Breast epithelium (tissue), 4 donors: Measurements from ENCODE around the gene DND1. TPM values are rescaled to one million over a fixed set of nuclear protein-coding genes. Genes with fewer than 3 reads are reported as not detected.
"Not testable (repeated sequence)": the region's sequence is repeated elsewhere in the genome, so short reads cannot be mapped to it uniquely, and the experiment has no call there.

Experiments
- DNase-seq, 2 donors: peaks; one replicate each; pipeline ENCODE4 v3.0.0-alpha.2; 2019; ENCODE audit warnings: low spot score in 2 of 2
- H3K27ac ChIP-seq, 2 donors: fragments of 200-600 bp; sonication (generic) in 1 of 2; one replicate each; pipeline ENCODE4 v1.5.1; 2016 to 2019; ENCODE audit warnings: mild to moderate bottlenecking in 1 of 2
- H3K27me3 ChIP-seq, 2 donors: fragments of 200-600 bp; sonication (generic) in 1 of 2; one replicate each; pipeline versions ENCODE4 v1.5.1 to v1.6.0; 2017 to 2019; ENCODE audit warnings: control low read depth in 1 of 2, mild to moderate bottlenecking in 1 of 2
- H3K36me3 ChIP-seq: fragments of 200-600 bp; one replicate; pipeline ENCODE4 v1.5.1; 2019
- H3K4me1 ChIP-seq, 2 donors: fragments of 200-600 bp; sonication (generic); one replicate each; pipeline ENCODE4 v1.5.1; 2016 to 2019; ENCODE audit warnings: control low read depth in 1 of 2
- H3K4me3 ChIP-seq, 3 donors: fragments of 200-600 bp; sonication (generic); 1 replicate in 2 of 3; 2 replicates in 1 of 3; pipeline ENCODE4 v1.5.1; 2016 to 2019; ENCODE audit warnings: mild to moderate bottlenecking in 3 of 3, moderate library complexity in 2 of 3
- H3K9me3 ChIP-seq, 2 donors: fragments of 200-600 bp; sonication (generic) in 1 of 2; one replicate each; pipeline ENCODE4 v1.5.1; 2016 to 2019; ENCODE audit warnings: control low read depth in 1 of 2
- POLR2A ChIP-seq: fragments of 450-650 bp; IDR thresholded peaks from one replicate; pipeline ENCODE4 v1.6.1; 2016; ENCODE audit warnings: antibody characterized with exemption, mild to moderate bottlenecking, moderate library complexity
- POLR2AphosphoS5 ChIP-seq, 3 donors: sonication (generic); formaldehyde crosslinking; IDR thresholded peaks; one replicate each; pipeline ENCODE4 v1.6.1; 2017; ENCODE audit warnings: antibody characterized with exemption in 3 of 3
- intact Hi-C: fragments of 100-400 bp; cut with DNase I; formaldehyde crosslinking; loops from one replicate; pipeline ENCODE4 v1.15.1; 2023; ENCODE audit warnings: low total_unique reads
- total RNA-seq, 3 donors: library from RNA; depleted of rRNA; stranded (reverse); fragments of >200 nt; gene quantifications; one replicate each; pipeline ENCODE4 v1.1.0, GENCODE V29; 2016
- TF ChIP-seq, protein P1 (sequence below), 3 donors: fragments of 450-650 bp; IDR thresholded peaks; one replicate each; pipeline ENCODE4 v1.5.1; 2016 to 2017; ENCODE audit warnings: antibody characterized with exemption in 3 of 3, mild to moderate bottlenecking in 3 of 3, moderate library complexity in 3 of 3

The DND1 gene
- total RNA-seq, 3 donors from 2014 or later: 0.88 to 2.6 (median 1.4) TPM

DNA sequence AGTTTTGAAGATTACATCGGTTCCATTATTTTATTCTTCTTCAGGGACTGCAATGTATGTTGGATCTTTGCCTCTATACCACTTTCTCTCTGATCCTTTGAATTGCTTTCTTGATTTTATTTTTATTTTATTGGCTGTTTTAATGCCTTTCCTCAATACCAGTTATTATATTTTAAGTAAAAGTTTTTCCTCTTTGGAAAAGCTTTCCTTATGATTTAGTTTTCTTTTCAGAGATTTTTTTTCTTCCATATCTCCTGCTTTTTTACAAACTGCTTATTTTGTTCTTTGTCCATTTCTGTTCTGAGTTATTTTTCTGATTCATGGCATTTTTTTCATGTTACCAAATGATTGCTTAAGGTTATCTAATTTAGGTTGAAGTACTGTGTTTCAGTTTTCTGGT is 38.4 kb upstream of the DND1 start:
- no peak for DNase-seq
- intact Hi-C loops: loop anchor here (5.0 kb wide), 1 partner anchor 801 kb away; no protein-coding TSS in a partner anchor
- Histone ChIP-seq H3K27ac (peak overlapping the region in 1 of 2 donors; percentile 93), H3K9me3 (no peaks in the 10 kb centered on the region), H3K36me3 (no peaks in the 10 kb centered on the region), H3K4me3 (no peak overlapping the region), H3K4me1 (no peaks in the 10 kb centered on the region), H3K27me3 (no peaks in the 10 kb centered on the region)
- TF ChIP-seq, protein P1, sequence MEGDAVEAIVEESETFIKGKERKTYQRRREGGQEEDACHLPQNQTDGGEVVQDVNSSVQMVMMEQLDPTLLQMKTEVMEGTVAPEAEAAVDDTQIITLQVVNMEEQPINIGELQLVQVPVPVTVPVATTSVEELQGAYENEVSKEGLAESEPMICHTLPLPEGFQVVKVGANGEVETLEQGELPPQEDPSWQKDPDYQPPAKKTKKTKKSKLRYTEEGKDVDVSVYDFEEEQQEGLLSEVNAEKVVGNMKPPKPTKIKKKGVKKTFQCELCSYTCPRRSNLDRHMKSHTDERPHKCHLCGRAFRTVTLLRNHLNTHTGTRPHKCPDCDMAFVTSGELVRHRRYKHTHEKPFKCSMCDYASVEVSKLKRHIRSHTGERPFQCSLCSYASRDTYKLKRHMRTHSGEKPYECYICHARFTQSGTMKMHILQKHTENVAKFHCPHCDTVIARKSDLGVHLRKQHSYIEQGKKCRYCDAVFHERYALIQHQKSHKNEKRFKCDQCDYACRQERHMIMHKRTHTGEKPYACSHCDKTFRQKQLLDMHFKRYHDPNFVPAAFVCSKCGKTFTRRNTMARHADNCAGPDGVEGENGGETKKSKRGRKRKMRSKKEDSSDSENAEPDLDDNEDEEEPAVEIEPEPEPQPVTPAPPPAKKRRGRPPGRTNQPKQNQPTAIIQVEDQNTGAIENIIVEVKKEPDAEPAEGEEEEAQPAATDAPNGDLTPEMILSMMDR (IDR thresholded peaks at IDR 0.05): no peak
- TF ChIP-seq POLR2A (no peak), POLR2AphosphoS5 (IDR thresholded peaks at IDR 0.05) (no peak)

DNA sequence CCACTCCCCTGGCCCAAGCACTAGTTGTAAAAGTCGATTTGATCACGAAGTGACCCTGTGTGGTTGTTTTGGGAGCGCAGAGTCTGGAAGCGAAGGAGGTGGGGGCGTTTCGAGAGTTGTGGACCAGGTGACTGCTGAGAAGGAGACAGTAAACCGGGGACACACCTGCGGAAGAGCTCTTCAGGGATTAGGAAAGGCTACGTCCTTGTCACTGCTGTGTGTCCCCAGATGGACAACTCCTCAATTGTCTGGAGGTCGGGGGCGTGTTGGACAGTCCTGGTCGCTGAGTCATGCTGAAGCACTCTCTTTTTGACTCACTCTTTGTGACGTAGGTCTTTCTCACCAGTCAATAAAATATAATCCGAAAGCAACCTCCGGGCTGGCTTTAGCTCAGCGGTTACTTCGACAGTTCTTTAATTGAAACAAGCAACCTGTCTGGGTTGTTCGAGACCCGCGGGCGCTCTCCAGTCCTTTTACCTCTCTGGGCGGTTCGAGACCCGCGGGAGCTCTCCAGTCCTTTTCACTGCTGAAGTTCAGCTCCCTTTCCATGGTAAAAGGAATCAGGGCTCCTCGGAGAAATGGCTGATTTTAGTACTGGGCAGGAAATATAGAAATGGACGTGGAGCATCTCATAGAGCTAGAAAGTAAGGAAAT is 37.6 kb upstream of the DND1 start:
- peak; percentile 60 to 91 (median 86) for TF ChIP-seq POLR2AphosphoS5 (IDR thresholded peaks at IDR 0.05)
- TF ChIP-seq, protein P1 (IDR thresholded peaks at IDR 0.05): no peak
- peak; percentile 38 for TF ChIP-seq POLR2A
- no peaks in the 10 kb centered on the region for H3K4me1 ChIP-seq
- intact Hi-C loops: loop anchor here (5.0 kb wide), 1 partner anchor 801 kb away; no protein-coding TSS in a partner anchor

DNA sequence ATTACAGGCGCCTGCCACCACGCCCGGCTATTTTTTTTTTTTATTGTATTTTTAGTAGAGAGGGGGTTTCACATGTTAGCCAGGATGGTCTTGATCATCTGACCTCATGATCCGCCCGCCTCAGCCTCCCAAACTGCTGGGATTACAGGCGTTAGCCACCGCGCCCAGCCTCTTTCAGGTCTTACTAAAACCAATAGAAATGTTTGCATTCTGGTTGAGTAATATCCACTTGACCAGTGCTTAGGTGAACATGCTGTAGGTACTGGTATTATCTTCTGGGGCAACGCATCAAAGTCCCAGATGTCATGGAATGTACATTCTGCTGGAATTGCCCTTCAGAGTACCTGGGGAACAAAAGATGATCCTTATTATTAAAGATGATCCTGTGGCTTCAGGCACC is 35.4 kb upstream of the DND1 start:
- H3K27ac ChIP-seq, H3K27me3 ChIP-seq, H3K4me1 ChIP-seq, H3K4me3 ChIP-seq, intact Hi-C loops, DNase-seq, H3K9me3 ChIP-seq: not testable (repeated sequence)
- H3K36me3 ChIP-seq: peaks cover 18% of the 10 kb centered on the region

More for the DNA sequence above, 37.6 kb upstream of the DND1 start:
- Histone ChIP-seq H3K4me3 (peak overlapping the region; percentile 48 to 81 (median 57)), H3K27ac (peak overlapping the region; percentile 93 to 97), H3K9me3 (no peaks in the 10 kb centered on the region), H3K27me3 (no peaks in the 10 kb centered on the region), H3K36me3 (peaks cover 4% of the 10 kb centered on the region)
- DNase-seq: peak; percentile 82 to 96

- Histone ChIP-seq H3K27ac (no peak overlapping the region), H3K4me1 (no peaks in the 10 kb centered on the region), H3K4me3 (no peak overlapping the region), H3K36me3 (peaks cover 18% of the 10 kb centered on the region), H3K9me3 (no peaks in the 10 kb centered on the region), H3K27me3 (no peaks in the 10 kb centered on the region)
- intact Hi-C loops: no loop called here
- TF ChIP-seq POLR2A (no peak), POLR2AphosphoS5 (IDR thresholded peaks at IDR 0.05) (no peak)
- TF ChIP-seq, protein P1 (IDR thresholded peaks at IDR 0.05): no peak
- DNase-seq: no peak
These were observed 34.4 kb upstream of the DND1 start for GRCh38 chr5:140707812-140708211.

- Histone ChIP-seq H3K4me3 (peak within 1 kb of the TSS; percentile 80 to 90 (median 89)), H3K27ac (peak within 1 kb of the TSS; percentile 79 to 84), H3K4me1 (peaks cover 0 to 12% of the 10 kb centered on the region in 2 donors), H3K9me3 (no peaks in the 10 kb centered on the region), H3K36me3 (peaks cover 23% of the 10 kb centered on the region), H3K27me3 (no peaks in the 10 kb centered on the region)
- intact Hi-C loops: no loop called here
- TF ChIP-seq, protein P1 (IDR thresholded peaks at IDR 0.05): no peak
- TF ChIP-seq POLR2A (peak; percentile 68), POLR2AphosphoS5 (IDR thresholded peaks at IDR 0.05) (peak; percentile 90 to 97 (median 93))
- peak; percentile 92 to 95 for DNase-seq
These were observed 27.1 kb upstream of the DND1 start, which contains the start of gene ZMAT2 for GRCh38 chr5:140700177-140701144. TSS of gene ZMAT2 (plus strand) at chr5:140700447. CDS start at chr5:140700461, 14 bp downstream.
